Measurements from ENCODE around the gene VPS13C. TPM values are rescaled to one million over a fixed set of nuclear protein-coding genes. Genes with fewer than 3 reads are reported as not detected.

VPS13C gene
- total RNA-seq, 1 donor from 2014 or later = 97.9 TPM

- no peak for DNase-seq (ENCODE audit: low read depth, low spot score)
Observed at GRCh38 chr15:61824291-61824690, 236.0 kb downstream of the VPS13C start.

GRCh38 chr15:61822511-61822910, 237.7 kb downstream of the VPS13C start:
- no peak for DNase-seq (ENCODE audit: low read depth, low spot score)

DNA sequence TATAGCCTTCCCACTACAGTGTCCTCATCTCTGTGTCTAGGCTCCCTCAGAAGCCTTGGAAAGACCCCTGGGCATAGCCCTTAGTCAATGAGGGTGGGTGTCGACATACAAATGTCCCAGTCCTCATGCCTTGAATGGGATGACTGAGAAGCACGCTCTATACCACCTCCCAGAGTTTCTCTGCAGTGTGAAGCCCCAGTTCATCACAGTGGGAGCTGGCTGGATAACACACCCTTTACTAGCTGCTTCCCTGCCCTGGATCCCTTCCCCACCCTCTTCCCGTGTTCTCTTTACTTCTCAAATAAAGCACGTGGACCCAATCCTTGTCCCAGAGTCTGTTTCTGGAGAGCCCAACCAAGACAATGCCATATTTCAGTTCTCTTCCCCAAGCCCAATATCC, 239.3 kb downstream of the VPS13C start:
- DNase-seq (ENCODE audit: low read depth, low spot score) = no peak

GRCh38 chr15:61820212-61820611, 240.0 kb downstream of the VPS13C start:
- no peak for DNase-seq (ENCODE audit: low read depth, low spot score)

DNA sequence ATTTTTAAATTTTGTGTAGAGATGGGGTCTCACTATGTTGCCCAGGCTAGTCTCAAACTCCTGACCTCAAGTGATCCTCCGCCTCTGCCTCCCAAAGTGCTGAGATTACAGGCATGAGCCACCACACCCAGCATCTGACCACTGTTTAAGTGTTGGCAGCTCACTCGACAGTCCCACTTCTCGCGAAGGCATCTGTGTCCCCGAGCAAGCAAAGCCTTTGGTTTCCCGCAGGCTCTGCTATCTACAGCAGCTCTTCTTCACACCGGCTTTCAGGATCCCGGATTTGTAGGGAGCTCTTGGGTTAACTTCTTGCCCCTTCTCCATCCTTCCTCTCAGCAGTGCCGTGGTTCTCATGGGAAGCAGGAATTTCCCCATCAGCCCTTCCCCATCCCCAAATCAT, 240.9 kb downstream of the VPS13C start:
- DNase-seq (ENCODE audit: low read depth, low spot score) = no peak

DNA sequence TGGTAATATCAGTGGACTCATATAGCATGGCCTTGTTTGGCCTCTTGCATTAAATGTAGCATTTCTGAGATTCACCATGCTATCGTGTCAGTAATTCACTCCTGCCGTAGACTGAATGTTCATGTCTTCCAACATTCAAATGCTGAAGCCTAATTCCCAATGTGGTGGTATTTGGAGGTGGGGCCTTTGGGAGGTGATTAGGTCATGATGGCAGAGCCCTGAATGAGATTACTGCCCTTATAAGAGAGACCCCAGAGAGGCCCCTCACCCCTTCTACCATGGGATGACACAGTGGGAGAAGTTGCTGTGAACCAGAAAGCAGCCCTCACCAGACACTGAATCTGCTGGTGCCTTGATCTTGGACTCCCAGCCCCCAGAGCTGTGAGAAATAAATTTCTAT, 241.4 kb downstream of the VPS13C start:
- no peak for DNase-seq (ENCODE audit: low read depth, low spot score)

GRCh38 chr15:61816856-61817255, 243.4 kb downstream of the VPS13C start:
- no peak for DNase-seq (ENCODE audit: low read depth, low spot score)

- DNase-seq (ENCODE audit: low read depth, low spot score) = no peak
Observed at GRCh38 chr15:61815356-61816083, 244.7 kb downstream of the VPS13C start.

GRCh38 chr15:61812476-61812875, 247.8 kb downstream of the VPS13C start:
- no peak for DNase-seq (ENCODE audit: low read depth, low spot score)

GRCh38 chr15:61811952-61812351, 248.3 kb downstream of the VPS13C start:
- no peak for DNase-seq (ENCODE audit: low read depth, low spot score)

- no peak for DNase-seq (ENCODE audit: low read depth, low spot score)
Observed at GRCh38 chr15:61809216-61809615, 251.0 kb downstream of the VPS13C start.

DNA sequence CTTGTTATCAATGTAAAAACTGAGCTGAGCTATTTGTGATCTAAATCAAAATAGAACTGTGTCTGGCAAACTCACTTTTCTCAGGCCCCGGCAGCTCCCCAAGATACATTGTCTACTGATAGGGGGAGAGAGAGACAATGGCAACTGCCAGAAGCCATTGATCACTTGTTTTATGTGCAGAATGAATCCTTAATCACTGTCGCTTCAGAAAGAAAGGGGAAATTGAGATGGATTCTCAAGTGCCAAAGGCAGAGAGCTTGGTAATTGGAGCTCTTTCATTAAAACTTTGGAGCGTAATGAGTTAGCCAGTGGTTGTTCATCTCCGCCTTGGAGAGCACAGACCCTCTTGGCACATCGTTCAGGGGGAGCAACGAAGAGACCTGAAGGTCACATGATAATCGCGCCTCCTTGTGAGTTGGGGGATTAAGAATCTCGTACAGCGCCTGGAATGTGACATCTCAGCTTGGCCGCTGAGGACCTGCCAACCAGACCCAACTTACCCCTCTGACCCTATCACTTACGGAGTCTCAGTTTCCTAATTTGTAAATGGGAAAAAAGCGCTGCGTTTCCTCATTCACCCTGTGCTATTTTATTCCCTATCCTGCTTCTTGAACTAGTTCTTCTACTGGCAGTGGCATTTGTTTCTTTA, 252.8 kb downstream of the VPS13C start:
- DNase-seq (ENCODE audit: low read depth, low spot score) = no peak

Other genes with a start within 250 kb of the VPS13C start
- gene C2CD4A, start 6.5 kb upstream of the VPS13C start, total RNA-seq = 0.74 and 3.2 TPM in 2 replicates
- gene C2CD4B, start 104.8 kb upstream of the VPS13C start, total RNA-seq = 9.2 and 32.5 TPM in 2 replicates